Endothelial cell of umbilical vein (primary cell): Measurements from ENCODE around the gene GPR42. TPM values are rescaled to one million over a fixed set of nuclear protein-coding genes. Genes with fewer than 3 reads are reported as not detected.

ENCODE experiments used
- BruUV-seq: library from RNA; stranded (reverse); fragments of 400-500 nt; replicated peaks from 2 replicates; lab custom pipeline; 2021; lab: Mats Ljungman, UMichigan
- CTCF ChIA-PET: fragments of 300-600, 350-600 bp; sonication (Branson Sonifier 250); formaldehyde crosslinking; loops from one replicate; lab custom pipeline; 2021; ENCODE audit warnings: antibody characterized with exemption, inconsistent platforms; lab: Charles Lee
- POLR2A ChIA-PET: fragments of 300-600, 350-600 bp; sonication (Branson Sonifier 250); formaldehyde crosslinking; loops from one replicate; lab custom pipeline; 2021; ENCODE audit warnings: antibody characterized with exemption, inconsistent platforms; lab: Charles Lee
- DNase-seq: peaks from one replicate; pipeline ENCODE4 v3.0.0-alpha.2; 2011; ENCODE audit warnings: low read depth, low spot score
- FAIRE-seq: peaks from 2 replicates; lab custom pipeline; 2011; peaks lifted over from hg19 to GRCh38; lab: Jason Lieb, UNC
- H2AFZ ChIP-seq: 2 replicates; pipeline ENCODE4 v1.6.0; 2012; ENCODE audit warnings: low read depth, low read length, control low read depth, inconsistent platforms
- H3K27ac ChIP-seq: 2 replicates; pipeline ENCODE4 v1.5.1; 2011; ENCODE audit warnings: low read depth, mild to moderate bottlenecking, control low read depth, low read length, moderate library complexity; ENCODE audit not compliant: insufficient read depth
- H3K27me3 ChIP-seq, 2 experiments: 2 replicates each; pipeline versions ENCODE4 v1.6.0 to v1.6.1; 2011; ENCODE audit warnings: low read length in 2 of 2, mixed read lengths in 1 of 2; ENCODE audit not compliant: control insufficient read depth in 2 of 2, insufficient read depth in 2 of 2
- H3K36me3 ChIP-seq, 2 experiments: 2 replicates in 1 of 2; 3 replicates in 1 of 2; pipeline ENCODE4 v1.5.1; 2011; ENCODE audit warnings: low read length in 2 of 2, mild to moderate bottlenecking in 1 of 2, moderate library complexity in 1 of 2; ENCODE audit not compliant: control insufficient read depth in 2 of 2, insufficient read depth in 2 of 2; ENCODE audit errors: extremely low read depth in 1 of 2
- H3K4me1 ChIP-seq: 3 replicates; pipeline ENCODE4 v1.5.1; 2011; ENCODE audit warnings: mild to moderate bottlenecking, low read length; ENCODE audit not compliant: control insufficient read depth, insufficient read depth; ENCODE audit errors: extremely low read depth
- H3K4me2 ChIP-seq: 2 replicates; pipeline ENCODE4 v1.6.1; 2011; ENCODE audit warnings: low read length, control low read depth, mixed read lengths; ENCODE audit not compliant: insufficient read depth
- H3K4me3 ChIP-seq, 3 experiments: fragments of 200-600 bp in 1 of 3; sonication (generic), shearing (Covaris generic) in 1 of 3; replicated peaks in 1 of 3; 2 replicates each; pipeline ENCODE4 v1.5.1; 2011 to 2016; ENCODE audit warnings: control low read depth in 3 of 3, low read length in 3 of 3, mild to moderate bottlenecking in 2 of 3, inconsistent platforms in 1 of 3, low read depth in 1 of 3, moderate library complexity in 1 of 3; ENCODE audit not compliant: insufficient read depth in 1 of 3
- H3K79me2 ChIP-seq: 2 replicates; pipeline ENCODE4 v1.6.0; 2012; ENCODE audit warnings: low read length, inconsistent platforms; ENCODE audit not compliant: control insufficient read depth, insufficient read depth
- H3K9ac ChIP-seq: replicated peaks from 2 replicates; pipeline ENCODE3; 2011; ENCODE audit warnings: low read length, control low read depth; ENCODE audit not compliant: insufficient read depth; ENCODE audit errors: extremely low read depth
- H3K9me1 ChIP-seq: replicated peaks from 3 replicates; pipeline ENCODE4 v1.6.0; 2011; ENCODE audit warnings: mild to moderate bottlenecking, low read length; ENCODE audit not compliant: control insufficient read depth, insufficient read depth; ENCODE audit errors: extremely low read depth
- H3K9me3 ChIP-seq: replicated peaks from 2 replicates; pipeline ENCODE4 v1.5.1; 2012; ENCODE audit warnings: low read length, inconsistent platforms; ENCODE audit not compliant: control insufficient read depth, insufficient read depth
- H4K20me1 ChIP-seq: replicated peaks from 2 replicates; pipeline ENCODE3; 2011; ENCODE audit warnings: mild to moderate bottlenecking, low read length; ENCODE audit not compliant: control insufficient read depth, insufficient read depth; ENCODE audit errors: extremely low read depth
- EZH2 ChIP-seq: IDR thresholded peaks from 2 replicates; pipeline ENCODE4 v1.6.1; 2012; ENCODE audit warnings: borderline replicate concordance, low read depth, mild to moderate bottlenecking, moderate library complexity, low read length, inconsistent platforms; ENCODE audit not compliant: severe bottlenecking
- FOS ChIP-seq: IDR thresholded peaks from 2 replicates; pipeline ENCODE4 v1.6.1; 2011; ENCODE audit warnings: mild to moderate bottlenecking, low read length, moderate library complexity, borderline replicate concordance; ENCODE audit not compliant: insufficient read depth
- GATA2 ChIP-seq: IDR thresholded peaks from 2 replicates; pipeline ENCODE4 v1.7.0; 2011; ENCODE audit warnings: low read depth, mild to moderate bottlenecking, moderate library complexity, mixed read lengths, low read length; ENCODE audit not compliant: insufficient read length, insufficient read depth
- JUN ChIP-seq: IDR thresholded peaks from 2 replicates; pipeline ENCODE4 v1.6.1; 2011; ENCODE audit warnings: borderline replicate concordance, low read depth; ENCODE audit not compliant: insufficient read length, insufficient read depth
- MYC ChIP-seq: IDR thresholded peaks from one replicate; pipeline ENCODE4 v1.6.1; 2011; ENCODE audit warnings: mild to moderate bottlenecking, low read depth, low read length
- POLR2A ChIP-seq: IDR thresholded peaks from 2 replicates; pipeline ENCODE4 v1.6.1; 2012; ENCODE audit warnings: low read depth, mild to moderate bottlenecking, control low read depth, low read length
- POLR2AphosphoS5 ChIP-seq: IDR thresholded peaks from 2 replicates; pipeline ENCODE4 v1.6.1; 2012; ENCODE audit warnings: low read depth, mild to moderate bottlenecking, control low read depth, low read length, moderate library complexity; ENCODE audit not compliant: insufficient read depth
- dilution Hi-C: fragments of 300-500 bp; cut with MboI; formaldehyde crosslinking; loops from one replicate; pipeline ENCODE4 v1.15.0; 2019; ENCODE audit warnings: low sequenced_read_pairs; ENCODE audit not compliant: extremely low pct_ligation_motif_present
- intact Hi-C: fragments of 100-400 bp; cut with micrococcal nuclease; formaldehyde crosslinking; loops from one replicate; pipeline ENCODE4 v1.10.0; 2022
- polyA plus RNA-seq, 4 experiments: library from polyadenylated mRNA; depleted of rRNA in 3 of 4; stranded (reverse) in 3 of 4; unstranded in 1 of 4; fragments of >200 nt; gene quantifications; 2 replicates each; pipeline versions ENCODE4 v1.2.1 to v1.2.3, GENCODE V29; 2011 to 2012; ENCODE audit warnings: missing spikeins in 1 of 4
- total RNA-seq: library from RNA; stranded (reverse); gene quantifications from 2 replicates; pipeline ENCODE4 v1.2.3, GENCODE V29; 2021
- TF ChIP-seq, protein P1 (sequence below): IDR thresholded peaks from 2 replicates; pipeline ENCODE4 v1.6.1; 2011; ENCODE audit not compliant: insufficient read depth, insufficient read length
- TF ChIP-seq, protein P2 (sequence below), 2 donors: IDR thresholded peaks; 1 replicate in 1 of 2; 2 replicates in 1 of 2; pipeline ENCODE4 v1.5.1; 2011; ENCODE audit warnings: low read length in 2 of 2, mild to moderate bottlenecking in 2 of 2, moderate library complexity in 2 of 2, control low read depth in 1 of 2, inconsistent platforms in 1 of 2, low read depth in 1 of 2; ENCODE audit not compliant: insufficient read depth in 1 of 2; ENCODE audit errors: extremely low read depth in 1 of 2

Gene GPR42
- total and polyA plus RNA-seq, 2 donors (not counting 3 experiments of a cell fraction or from before 2014, with no cell fraction given): not detected

DNA sequence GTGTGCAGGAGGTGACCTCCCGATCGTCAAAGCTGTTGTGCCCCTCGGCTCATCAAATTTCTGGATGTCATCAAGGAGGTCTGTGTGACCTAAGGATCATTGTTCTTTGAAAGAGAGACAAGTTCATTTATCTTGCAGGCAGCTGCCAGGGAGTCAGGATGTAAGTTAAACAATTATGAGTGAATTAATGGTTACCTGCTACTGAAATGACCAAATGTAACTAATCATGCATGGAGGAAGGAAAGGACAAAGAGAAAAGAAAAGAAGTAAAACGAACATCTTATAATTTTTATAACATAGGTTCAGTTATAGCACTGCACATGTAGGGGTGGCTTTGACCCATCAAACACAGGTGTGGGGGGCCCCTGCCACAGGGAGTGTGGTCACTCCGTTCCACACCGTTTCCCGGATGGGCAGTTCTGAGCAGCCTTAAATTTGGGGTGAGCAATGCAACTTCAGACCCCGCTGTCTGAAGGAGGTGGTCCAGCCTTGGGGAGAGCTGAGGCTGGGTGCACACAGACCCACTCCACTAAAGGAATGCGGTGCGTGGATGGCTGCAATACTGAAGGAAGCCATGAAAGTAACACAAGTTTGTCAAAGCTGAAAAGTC lies 36.6 kb upstream of the GPR42 start:
- no peaks in the 10 kb centered on the region for H3K4me1 ChIP-seq
- dilution Hi-C loops: no loop called here
- no peaks in the 10 kb centered on the region for H3K27me3 ChIP-seq
- no peak for DNase-seq
- intact Hi-C loops: no loop called here
- no peaks in the 10 kb centered on the region for H3K9me3 ChIP-seq
- no peak overlapping the region for H3K4me3 ChIP-seq
- H4K20me1 ChIP-seq: no peaks in the 10 kb centered on the region
- POLR2A ChIA-PET: no interaction called here
- TF ChIP-seq FOS: no peak
- no peak for TF ChIP-seq POLR2AphosphoS5
- no peak for TF ChIP-seq GATA2
- TF ChIP-seq, protein P1, sequence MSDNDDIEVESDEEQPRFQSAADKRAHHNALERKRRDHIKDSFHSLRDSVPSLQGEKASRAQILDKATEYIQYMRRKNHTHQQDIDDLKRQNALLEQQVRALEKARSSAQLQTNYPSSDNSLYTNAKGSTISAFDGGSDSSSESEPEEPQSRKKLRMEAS: no peak
- TF ChIP-seq MYC: no peak
- TF ChIP-seq EZH2: no peak
- no peak for TF ChIP-seq POLR2A
- TF ChIP-seq JUN: no peak
- TF ChIP-seq, protein P2, sequence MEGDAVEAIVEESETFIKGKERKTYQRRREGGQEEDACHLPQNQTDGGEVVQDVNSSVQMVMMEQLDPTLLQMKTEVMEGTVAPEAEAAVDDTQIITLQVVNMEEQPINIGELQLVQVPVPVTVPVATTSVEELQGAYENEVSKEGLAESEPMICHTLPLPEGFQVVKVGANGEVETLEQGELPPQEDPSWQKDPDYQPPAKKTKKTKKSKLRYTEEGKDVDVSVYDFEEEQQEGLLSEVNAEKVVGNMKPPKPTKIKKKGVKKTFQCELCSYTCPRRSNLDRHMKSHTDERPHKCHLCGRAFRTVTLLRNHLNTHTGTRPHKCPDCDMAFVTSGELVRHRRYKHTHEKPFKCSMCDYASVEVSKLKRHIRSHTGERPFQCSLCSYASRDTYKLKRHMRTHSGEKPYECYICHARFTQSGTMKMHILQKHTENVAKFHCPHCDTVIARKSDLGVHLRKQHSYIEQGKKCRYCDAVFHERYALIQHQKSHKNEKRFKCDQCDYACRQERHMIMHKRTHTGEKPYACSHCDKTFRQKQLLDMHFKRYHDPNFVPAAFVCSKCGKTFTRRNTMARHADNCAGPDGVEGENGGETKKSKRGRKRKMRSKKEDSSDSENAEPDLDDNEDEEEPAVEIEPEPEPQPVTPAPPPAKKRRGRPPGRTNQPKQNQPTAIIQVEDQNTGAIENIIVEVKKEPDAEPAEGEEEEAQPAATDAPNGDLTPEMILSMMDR (IDR thresholded peaks at IDR 0.05; ENCODE audit: extremely low read depth in 1 of 2, insufficient read depth in 1 of 2, low read depth in 1 of 2, low read length in 2 of 2): no peak
- no peak for FAIRE-seq
- no peaks in the 10 kb centered on the region for H3K36me3 ChIP-seq
- no TSS peak for BruUV-seq
- H3K79me2 ChIP-seq: no peaks in the 10 kb centered on the region
- H2AFZ ChIP-seq: no peak overlapping the region
- H3K9me1 ChIP-seq: no peaks in the 10 kb centered on the region
- H3K27ac ChIP-seq: no peak overlapping the region
- CTCF ChIA-PET: no interaction called here
- H3K9ac ChIP-seq: no peak overlapping the region
- no peak overlapping the region for H3K4me2 ChIP-seq
